Epithelial cell of esophagus (primary cell): ENCODE measurements around the gene ERC2.

ENCODE experiments used
- DNase-seq: peaks from one replicate; pipeline ENCODE4 v3.0.0; 2010; ENCODE audit warnings: low read depth
- H3K4me3 ChIP-seq: 2 replicates; pipeline ENCODE4 v1.5.1; 2011; ENCODE audit warnings: mild to moderate bottlenecking, low read length, control low read depth
- CTCF ChIP-seq: IDR thresholded peaks from 2 replicates; pipeline ENCODE4 v1.5.1; 2011; ENCODE audit warnings: low read depth, mild to moderate bottlenecking, low read length, control low read depth, inconsistent platforms; ENCODE audit not compliant: insufficient read depth; ENCODE audit errors: missing control alignments

Gene ERC2

DNA sequence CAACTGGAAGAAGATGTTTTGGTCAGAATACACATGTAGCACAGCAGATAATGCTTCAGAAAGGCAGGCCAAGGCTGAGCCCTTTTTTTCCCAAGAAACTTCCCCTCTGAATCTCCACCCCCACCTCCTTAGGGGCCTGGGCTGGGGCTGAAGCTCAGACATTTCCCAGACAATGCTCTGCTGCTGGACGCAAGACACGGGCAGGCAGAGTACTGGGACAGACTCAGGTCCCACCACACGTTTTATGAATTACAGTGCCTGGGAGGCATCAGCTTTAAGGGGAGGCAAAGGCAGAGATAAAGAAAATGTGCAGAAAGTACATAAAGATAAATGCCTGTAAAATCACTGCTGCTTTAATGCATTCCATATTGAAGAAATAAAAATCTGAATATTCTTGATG lies 479.4 kb downstream of the ERC2 start:
- no peak overlapping the region for H3K4me3 ChIP-seq
- DNase-seq, result no peak
- no peak for TF ChIP-seq CTCF

- TF ChIP-seq CTCF, result no peak
- H3K4me3 ChIP-seq, result no peak overlapping the region
- DNase-seq, result no peak
These were observed 483.6 kb downstream of the ERC2 start for GRCh38 chr3:55984626-55985025.

- TF ChIP-seq CTCF, result no peak
- no peak for DNase-seq
- H3K4me3 ChIP-seq, result no peak overlapping the region
These were observed 489.3 kb downstream of the ERC2 start for GRCh38 chr3:55978953-55979352.

- H3K4me3 ChIP-seq, result no peak overlapping the region
- no peak for DNase-seq
- TF ChIP-seq CTCF, result no peak
These were observed 493.7 kb downstream of the ERC2 start for GRCh38 chr3:55974421-55975165.

GRCh38 chr3:55969634-55970033 lies 498.6 kb downstream of the ERC2 start:
- no peak for TF ChIP-seq CTCF
- no peak overlapping the region for H3K4me3 ChIP-seq
- DNase-seq, result no peak

DNA sequence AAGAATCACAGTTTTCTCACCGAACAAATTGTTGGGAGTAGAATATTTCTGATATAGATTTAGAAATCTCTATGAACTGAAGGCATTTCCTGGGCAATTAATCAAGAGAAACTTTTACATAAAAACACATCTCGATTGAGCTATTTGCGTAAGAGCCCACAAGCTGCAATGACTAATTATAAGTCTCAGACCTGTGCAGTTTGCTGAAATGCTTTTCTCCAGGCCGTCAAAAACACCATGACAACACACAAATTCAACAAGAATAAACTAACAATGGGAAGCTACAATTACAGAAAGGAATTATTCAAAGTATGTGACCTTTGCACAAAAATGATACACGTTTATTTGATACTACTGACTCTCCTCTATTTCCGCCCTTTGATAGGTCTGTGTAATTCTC lies 499.9 kb downstream of the ERC2 start:
- TF ChIP-seq CTCF, result no peak
- no peak overlapping the region for H3K4me3 ChIP-seq
- DNase-seq, result peak; percentile 25

DNA sequence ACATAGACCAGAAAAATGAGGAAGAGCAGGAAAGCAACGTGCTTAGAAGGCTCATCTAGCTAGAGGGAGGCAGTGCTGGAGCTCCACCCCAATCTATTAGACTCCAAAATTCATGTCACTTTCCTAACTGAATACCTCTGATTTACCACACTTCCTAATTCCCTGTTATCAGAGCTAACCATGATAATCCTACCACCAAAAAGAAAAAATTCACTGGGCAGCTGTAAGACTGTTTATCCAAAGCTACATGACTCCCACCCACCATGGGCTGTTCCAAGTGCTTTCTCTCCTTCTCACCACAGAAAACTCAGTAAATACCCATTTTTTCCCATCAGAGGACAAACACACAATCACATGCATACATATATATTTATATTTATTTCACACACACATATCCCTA lies 501.7 kb downstream of the ERC2 start:
- H3K4me3 ChIP-seq, result no peak overlapping the region
- no peak for TF ChIP-seq CTCF
- no peak for DNase-seq
